Measurements from ENCODE around the gene SLC25A21. TPM values are rescaled to one million over a fixed set of nuclear protein-coding genes. Genes with fewer than 3 reads are reported as not detected.

The SLC25A21 gene
- total RNA-seq, 1 donor from 2014 or later: 0.91 TPM

- Mint-ChIP-seq H3K9me3 (ENCODE audit: unreplicated experiment) (no peaks in the 10 kb centered on the region), H3K27ac (ENCODE audit: unreplicated experiment) (no peak overlapping the region), H3K27me3 (ENCODE audit: unreplicated experiment) (no peaks in the 10 kb centered on the region), H3K4me3 (ENCODE audit: unreplicated experiment) (no peak overlapping the region), H3K36me3 (ENCODE audit: unreplicated experiment) (no peaks in the 10 kb centered on the region), H3K4me1 (ENCODE audit: low read depth, unreplicated experiment) (no peaks in the 10 kb centered on the region)
- DNase-seq: no peak
- TF ChIP-seq, protein P1, sequence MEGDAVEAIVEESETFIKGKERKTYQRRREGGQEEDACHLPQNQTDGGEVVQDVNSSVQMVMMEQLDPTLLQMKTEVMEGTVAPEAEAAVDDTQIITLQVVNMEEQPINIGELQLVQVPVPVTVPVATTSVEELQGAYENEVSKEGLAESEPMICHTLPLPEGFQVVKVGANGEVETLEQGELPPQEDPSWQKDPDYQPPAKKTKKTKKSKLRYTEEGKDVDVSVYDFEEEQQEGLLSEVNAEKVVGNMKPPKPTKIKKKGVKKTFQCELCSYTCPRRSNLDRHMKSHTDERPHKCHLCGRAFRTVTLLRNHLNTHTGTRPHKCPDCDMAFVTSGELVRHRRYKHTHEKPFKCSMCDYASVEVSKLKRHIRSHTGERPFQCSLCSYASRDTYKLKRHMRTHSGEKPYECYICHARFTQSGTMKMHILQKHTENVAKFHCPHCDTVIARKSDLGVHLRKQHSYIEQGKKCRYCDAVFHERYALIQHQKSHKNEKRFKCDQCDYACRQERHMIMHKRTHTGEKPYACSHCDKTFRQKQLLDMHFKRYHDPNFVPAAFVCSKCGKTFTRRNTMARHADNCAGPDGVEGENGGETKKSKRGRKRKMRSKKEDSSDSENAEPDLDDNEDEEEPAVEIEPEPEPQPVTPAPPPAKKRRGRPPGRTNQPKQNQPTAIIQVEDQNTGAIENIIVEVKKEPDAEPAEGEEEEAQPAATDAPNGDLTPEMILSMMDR (IDR thresholded peaks at IDR 0.05; ENCODE audit: partially characterized antibody, unreplicated experiment): no peak
These were observed 27.0 kb downstream of the SLC25A21 start for GRCh38 chr14:37145395-37145794.

DNA sequence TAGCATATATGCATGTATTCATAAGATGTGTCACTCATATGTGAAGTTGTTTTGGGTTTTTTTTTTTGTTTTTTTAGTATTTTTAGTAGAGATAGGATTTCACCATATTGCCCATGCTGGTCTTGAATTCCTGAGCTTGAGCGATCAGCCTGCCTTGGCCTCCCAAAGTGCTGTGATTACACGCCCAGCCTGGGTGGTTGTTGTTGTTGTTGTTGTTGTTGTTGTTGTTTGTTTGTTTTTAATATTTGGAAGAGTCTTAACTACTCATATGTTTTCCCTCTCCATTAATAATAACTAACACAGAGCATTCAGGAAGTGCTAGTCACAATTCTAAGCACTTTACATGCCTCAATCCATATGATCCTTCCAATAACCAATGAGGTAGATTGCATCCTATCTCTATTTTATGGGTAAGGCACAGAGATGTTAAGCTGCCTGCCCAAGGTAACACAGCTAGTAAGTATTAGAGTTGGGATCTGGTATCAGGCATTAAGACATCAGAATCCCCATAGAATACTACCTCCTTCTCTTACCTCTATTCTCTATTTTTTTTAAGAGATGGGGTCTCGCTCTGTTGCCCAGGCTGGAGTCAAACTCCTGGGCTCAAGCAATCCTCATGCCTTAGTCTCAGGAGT, 27.6 kb downstream of the SLC25A21 start:
- H3K4me3 Mint-ChIP-seq (ENCODE audit: unreplicated experiment): no peak overlapping the region
- no peaks in the 10 kb centered on the region for H3K9me3 Mint-ChIP-seq (ENCODE audit: unreplicated experiment)
- H3K36me3 Mint-ChIP-seq (ENCODE audit: unreplicated experiment): no peaks in the 10 kb centered on the region

GRCh38 chr14:37143475-37143874, 28.9 kb downstream of the SLC25A21 start:
- Mint-ChIP-seq H3K4me1 (ENCODE audit: low read depth, unreplicated experiment) (no peaks in the 10 kb centered on the region), H3K36me3 (ENCODE audit: unreplicated experiment) (no peaks in the 10 kb centered on the region), H3K9me3 (ENCODE audit: unreplicated experiment) (no peaks in the 10 kb centered on the region), H3K27ac (ENCODE audit: unreplicated experiment) (no peak overlapping the region), H3K27me3 (ENCODE audit: unreplicated experiment) (no peaks in the 10 kb centered on the region), H3K4me3 (ENCODE audit: unreplicated experiment) (no peak overlapping the region)
- TF ChIP-seq, protein P1 (IDR thresholded peaks at IDR 0.05; ENCODE audit: partially characterized antibody, unreplicated experiment): no peak
- DNase-seq: no peak

More for the DNA sequence above, 27.6 kb downstream of the SLC25A21 start:
- Mint-ChIP-seq H3K27ac (ENCODE audit: unreplicated experiment) (no peak overlapping the region), H3K27me3 (ENCODE audit: unreplicated experiment) (no peaks in the 10 kb centered on the region), H3K4me1 (ENCODE audit: low read depth, unreplicated experiment) (no peaks in the 10 kb centered on the region)
- TF ChIP-seq, protein P1 (IDR thresholded peaks at IDR 0.05; ENCODE audit: partially characterized antibody, unreplicated experiment): no peak
- DNase-seq: no peak

DNA sequence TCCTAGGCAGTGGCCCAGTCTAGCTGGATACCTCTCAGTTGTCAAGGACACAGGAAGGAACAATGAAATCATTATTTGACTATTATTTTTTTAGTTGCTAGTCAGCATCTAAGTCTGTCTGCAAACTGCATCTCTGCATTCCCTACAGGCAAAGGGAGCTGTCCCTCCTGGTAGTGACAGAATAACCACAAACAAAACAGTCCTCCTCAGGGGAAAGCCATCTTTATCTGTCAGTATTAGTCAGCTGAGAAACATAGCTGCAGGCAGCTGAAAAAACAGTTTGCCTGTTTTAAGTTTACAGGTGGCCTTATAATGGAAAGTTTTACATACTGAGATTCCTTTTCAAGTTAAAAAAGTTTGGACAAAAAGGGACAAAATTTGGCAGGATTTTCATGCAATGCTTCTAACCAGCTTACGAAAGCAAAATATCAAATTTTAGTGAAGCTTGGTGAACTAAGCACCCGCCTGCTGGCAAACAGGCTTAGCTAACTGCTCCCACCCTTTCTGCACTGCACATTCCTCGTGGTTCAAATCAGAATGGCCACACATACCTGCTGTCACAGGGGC, 29.5 kb downstream of the SLC25A21 start:
- H3K27ac Mint-ChIP-seq (ENCODE audit: unreplicated experiment): no peak overlapping the region
- H3K9me3 Mint-ChIP-seq (ENCODE audit: unreplicated experiment): no peaks in the 10 kb centered on the region
- H3K4me1 Mint-ChIP-seq (ENCODE audit: low read depth, unreplicated experiment): no peaks in the 10 kb centered on the region
- no peak overlapping the region for H3K4me3 Mint-ChIP-seq (ENCODE audit: unreplicated experiment)
- no peak for DNase-seq
- TF ChIP-seq, protein P1 (IDR thresholded peaks at IDR 0.05; ENCODE audit: partially characterized antibody, unreplicated experiment): no peak
- no peaks in the 10 kb centered on the region for H3K27me3 Mint-ChIP-seq (ENCODE audit: unreplicated experiment)
- H3K36me3 Mint-ChIP-seq (ENCODE audit: unreplicated experiment): no peaks in the 10 kb centered on the region

DNA sequence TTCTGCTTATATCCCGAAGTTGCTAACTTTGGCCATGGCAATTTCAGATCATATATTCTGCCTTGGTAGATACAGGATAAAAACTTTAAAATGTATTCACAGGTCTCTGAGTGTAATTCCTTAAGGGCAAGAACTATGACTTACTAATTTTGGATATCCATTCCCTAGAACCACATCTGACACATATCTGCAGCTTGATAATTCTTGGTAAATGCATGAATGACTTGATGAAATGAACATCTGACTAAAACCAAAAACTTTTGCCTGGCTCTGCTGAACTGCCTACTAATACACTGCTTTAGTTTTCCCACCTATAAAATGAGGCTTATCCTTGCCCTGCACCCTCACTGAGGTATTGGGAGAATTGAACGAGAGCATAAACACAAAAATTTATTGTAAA, 32.2 kb downstream of the SLC25A21 start:
- TF ChIP-seq, protein P1 (IDR thresholded peaks at IDR 0.05; ENCODE audit: partially characterized antibody, unreplicated experiment): no peak
- Mint-ChIP-seq H3K4me3 (ENCODE audit: unreplicated experiment) (no peak overlapping the region), H3K4me1 (ENCODE audit: low read depth, unreplicated experiment) (no peaks in the 10 kb centered on the region), H3K9me3 (ENCODE audit: unreplicated experiment) (no peaks in the 10 kb centered on the region), H3K36me3 (ENCODE audit: unreplicated experiment) (no peaks in the 10 kb centered on the region), H3K27me3 (ENCODE audit: unreplicated experiment) (no peaks in the 10 kb centered on the region), H3K27ac (ENCODE audit: unreplicated experiment) (no peak overlapping the region)
- DNase-seq: no peak
